Tongue (tissue), 2 donors: ENCODE data around the gene ERAL1. TPM values are rescaled to one million over a fixed set of nuclear protein-coding genes. Genes with fewer than 3 reads are reported as not detected.
A peak's percentile ranks its signal among the peaks of the same experiment; 100 is the strongest.
"Not testable (repeated sequence)": the region's sequence is repeated elsewhere in the genome, so short reads cannot be mapped to it uniquely, and the experiment has no call there.

ENCODE experiments used
- DNase-seq: peaks from one replicate; pipeline ENCODE4 v3.0.0-alpha.2; 2015
- total RNA-seq: library from RNA; depleted of rRNA; stranded (reverse); fragments of >200 nt; gene quantifications from one replicate; pipeline ENCODE4 v1.2.3, GENCODE V29; 2014

ERAL1 gene
- total RNA-seq = 30.4 TPM

DNA sequence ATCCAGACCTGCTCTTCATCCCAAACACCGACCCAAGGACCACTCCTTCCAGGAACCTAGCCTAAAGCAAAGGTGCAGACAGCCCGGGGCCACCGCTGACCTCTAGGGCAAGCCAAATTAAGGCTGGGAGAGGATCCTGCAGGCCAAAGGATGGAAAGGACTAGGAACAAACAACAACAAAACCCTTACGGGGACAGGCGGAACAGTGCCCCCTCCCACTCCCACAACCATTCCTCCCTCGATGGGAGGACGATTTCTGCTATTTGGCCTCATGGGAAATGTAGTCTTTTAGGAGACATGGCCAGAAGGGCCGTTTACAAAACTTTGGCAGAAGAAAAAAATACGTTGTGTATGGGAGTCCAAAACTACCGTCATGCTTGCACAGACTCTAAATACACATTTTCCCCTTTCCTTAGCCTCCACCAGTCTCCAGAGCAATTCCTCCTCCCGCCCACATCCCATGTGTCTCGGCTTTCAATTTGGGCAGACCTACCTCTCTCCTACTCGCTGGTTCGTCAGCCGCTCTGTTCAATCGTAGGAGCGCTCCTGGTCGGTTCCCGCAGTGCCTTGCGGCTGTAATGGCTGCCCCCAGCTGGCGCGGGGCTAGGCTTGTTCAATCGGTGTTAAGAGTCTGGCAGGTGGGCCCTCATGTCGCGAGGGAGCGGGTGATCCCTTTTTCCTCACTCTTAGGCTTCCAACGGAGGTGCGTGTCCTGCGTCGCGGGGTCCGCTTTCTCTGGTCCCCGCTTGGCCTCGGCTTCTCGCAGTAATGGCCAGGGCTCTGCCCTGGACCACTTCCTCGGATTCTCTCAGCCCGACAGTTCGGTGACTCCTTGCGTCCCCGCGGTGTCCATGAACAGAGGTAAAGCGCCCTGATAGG is at the start of gene ERAL1:
ERAL1 (plus strand) TSS at position 560 of the 879 bp plus-strand sequence; CDS start at position 579, 19 bp downstream.
- DNase-seq = peak; percentile 96

DNA sequence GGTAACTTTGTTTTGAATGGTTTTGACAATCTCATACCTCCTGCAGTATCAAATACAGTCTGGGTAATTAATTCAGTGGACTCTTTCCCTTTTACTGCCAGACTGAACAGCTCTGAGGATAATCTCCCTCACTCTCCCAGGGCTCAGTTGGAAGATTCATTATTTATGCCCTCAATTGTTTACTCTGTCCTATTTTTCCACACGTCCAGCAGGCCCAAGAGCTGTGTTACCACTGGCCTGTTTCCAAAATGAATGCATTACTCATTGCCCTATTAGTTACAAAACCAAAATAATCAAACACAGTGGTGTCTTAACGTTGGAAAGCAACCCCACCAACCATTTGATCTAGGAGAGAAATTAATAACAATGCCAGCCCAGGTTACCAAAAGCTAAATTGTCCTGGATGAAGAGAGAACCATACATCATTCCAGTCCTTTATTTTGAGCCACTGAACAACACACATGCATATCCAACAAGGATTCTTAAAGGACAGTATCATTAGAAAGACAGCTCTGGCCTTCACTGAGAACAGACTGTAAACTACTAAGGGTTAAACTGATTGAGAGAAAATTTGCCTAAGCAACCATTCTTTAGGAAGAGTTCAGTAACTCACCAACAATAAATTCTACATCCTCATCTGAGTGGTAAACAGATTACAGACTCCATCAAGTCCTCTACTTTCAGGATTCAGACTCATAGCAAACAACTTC is 46.7 kb upstream of the ERAL1 start:
- peak; percentile 32 for DNase-seq

DNA sequence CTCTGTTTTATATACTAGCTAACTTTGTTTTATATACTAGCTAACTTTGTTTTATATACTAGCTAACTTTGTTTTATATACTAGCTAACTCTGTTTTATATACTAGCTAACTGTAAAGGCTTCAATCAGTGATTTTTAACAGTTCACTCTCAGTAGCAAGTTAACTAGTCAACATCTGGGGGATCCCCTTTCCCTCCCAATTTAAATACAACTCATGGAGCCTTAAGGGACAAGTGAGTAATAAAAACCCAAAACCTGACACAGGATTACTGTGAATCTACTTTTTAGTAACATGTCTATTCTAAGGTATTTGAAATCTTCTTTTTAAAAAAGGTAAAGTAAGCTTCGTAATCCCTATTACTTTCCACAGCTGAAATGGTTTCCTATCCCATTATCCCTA is 44.4 kb upstream of the ERAL1 start:
- DNase-seq = no peak

DNA sequence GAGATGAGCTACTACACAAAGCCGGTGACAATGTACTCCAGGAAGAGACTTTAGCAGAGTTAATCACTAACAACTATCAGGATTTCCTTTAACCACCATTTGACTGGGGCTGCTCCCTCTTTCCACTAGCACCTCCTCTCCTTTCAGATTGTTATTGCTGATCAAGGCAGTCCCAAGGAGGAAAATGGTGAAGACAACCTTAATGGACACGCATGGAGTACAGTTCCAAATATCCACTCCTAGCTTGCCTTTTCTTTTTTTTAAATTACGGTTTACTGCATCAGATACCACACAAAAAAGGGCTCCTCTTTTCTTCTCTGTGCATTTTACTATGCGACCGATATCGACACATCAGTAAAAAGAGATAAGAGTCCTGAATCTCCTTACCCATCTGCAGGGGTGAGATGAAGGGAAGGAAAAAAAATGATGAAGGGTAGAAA is 43.1 kb upstream of the ERAL1 start:
- peak; percentile 26 for DNase-seq

DNA sequence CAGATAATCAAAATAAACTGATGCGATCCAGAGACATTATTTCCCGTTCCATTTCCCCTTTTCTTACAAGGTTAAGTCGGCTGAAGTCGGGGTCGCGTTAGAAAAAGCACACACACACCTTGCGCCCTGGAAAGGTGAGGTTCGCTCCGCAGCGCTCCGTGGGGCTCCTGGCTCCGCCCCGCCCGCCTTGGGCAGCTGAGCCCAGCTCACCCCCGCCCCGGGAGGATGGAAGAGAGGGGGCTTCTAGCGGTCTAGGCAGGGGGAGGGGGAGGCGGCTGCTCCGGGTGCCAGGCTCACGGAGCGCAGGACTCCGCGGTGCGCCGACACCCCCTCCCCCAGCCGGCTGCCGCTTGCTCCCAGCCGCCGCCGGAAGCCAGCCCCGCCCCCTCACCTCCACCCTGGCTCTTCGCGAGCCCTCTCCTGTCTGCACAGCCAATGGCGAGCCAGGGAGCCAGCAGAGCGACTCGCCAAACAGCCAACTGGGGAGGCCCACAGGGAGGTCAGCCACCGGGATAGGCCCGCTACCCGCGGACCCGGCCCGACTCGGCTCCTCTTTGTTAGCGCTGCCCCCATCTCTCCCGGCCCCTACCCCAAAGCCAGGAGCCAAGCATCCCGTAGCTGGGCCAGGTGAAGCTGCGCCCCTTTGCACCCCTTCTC is 42.6 kb upstream of the ERAL1 start:
- peak; percentile 98 for DNase-seq

DNA sequence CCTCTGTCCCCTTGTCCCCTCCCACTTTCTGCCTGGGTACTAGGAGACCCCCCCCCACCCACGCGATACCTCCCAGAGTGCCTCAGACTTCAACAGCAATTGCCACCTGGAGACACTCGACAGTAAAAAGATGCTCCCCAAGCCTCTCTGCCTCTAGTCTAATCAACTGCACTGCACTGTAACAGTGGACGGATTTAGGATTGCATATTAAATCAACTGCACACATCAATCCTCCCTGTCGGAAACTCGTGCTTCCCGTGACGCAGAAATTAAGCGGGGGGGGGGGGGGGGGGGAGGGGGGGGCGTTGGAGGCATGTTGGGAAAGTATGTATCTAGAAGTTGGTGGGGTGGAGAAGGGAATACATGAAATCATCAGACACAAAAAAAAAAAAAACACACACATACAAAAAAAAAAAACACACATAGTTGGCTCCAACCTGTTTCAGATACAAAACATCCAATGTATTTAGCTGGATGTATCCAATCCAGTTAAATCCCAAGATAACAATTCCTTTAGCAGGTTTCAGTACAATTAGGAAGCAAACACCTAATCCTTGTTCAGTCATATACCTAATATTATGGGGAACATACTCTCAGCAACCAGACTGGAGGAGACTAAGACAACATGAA is 42.0 kb upstream of the ERAL1 start:
- peak; percentile 5 for DNase-seq

DNA sequence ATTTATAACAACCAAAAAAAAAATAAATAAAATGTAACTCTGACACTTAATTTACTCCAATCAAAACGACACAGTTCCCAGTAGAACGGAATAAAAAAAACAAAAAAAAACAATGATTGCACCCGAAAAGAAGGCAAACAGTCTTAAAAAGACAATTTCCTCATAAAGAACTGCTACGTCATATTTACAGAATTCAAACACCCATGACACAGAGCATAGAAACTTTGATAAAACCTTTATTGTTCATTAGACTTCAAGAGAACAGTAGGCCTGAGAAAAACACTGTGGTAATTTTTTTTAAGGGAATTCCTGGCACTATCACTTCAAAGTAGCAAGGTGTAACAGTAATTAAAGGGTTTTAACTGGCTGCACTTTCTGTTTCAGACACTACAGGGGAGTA is 38.3 kb upstream of the ERAL1 start:
- no peak for DNase-seq

DNA sequence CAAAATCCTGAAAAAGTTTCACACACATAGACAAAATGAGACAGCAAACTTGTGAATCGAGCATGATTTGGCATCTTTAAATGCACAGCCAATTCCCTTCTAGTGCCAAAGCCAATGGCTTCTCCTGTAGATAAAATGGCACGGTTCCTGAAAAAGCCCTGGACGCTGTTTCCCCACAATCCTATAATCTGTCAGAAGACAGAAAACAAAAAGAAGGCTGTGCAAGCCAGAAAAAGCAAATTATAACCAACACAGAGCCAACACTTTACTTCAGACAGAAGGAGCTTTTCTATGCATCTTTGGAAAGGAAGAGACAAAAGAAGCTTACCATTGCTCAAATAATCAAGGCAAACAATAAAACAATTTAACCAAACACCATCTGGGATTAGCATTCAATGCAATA is 36.0 kb upstream of the ERAL1 start:
- no peak for DNase-seq

DNA sequence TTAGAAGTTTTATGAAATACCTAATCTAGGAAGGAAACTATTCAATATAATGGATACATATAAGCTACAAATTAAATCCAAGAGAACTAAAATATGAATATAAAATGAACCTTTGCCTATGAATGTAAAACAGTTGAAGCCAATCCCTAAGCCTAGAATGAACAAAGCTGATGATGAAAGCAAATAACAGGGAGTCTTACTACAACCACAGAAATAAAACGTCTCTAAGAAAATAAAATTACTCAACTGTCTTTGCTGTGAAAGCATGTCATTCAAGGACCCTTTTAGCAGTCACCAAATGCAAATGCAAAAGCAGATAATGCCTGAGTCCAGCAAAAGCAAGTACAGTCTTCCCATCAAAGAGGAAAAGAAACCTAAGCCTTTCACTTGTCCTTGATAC is 35.2 kb upstream of the ERAL1 start:
- DNase-seq = no peak

DNA sequence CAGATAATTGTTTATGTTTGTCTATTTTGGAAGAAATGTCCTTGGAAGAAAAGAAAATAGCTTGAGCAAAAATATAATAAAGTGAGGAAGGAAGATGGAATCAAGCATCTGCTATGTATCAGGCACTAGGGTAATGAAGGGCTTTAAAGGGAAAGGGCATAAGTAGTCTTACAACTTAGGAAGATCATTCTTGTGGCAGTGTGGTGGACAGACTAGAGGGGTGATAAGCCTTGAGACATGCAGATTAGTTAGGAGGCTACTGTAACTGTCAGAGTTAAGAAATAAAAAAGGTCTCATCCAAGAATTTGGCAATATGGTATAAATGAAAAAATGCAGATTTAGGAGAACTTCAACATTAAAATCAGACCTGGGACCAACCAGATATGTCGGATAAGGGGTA is 27.1 kb upstream of the ERAL1 start:
- no peak for DNase-seq

DNA sequence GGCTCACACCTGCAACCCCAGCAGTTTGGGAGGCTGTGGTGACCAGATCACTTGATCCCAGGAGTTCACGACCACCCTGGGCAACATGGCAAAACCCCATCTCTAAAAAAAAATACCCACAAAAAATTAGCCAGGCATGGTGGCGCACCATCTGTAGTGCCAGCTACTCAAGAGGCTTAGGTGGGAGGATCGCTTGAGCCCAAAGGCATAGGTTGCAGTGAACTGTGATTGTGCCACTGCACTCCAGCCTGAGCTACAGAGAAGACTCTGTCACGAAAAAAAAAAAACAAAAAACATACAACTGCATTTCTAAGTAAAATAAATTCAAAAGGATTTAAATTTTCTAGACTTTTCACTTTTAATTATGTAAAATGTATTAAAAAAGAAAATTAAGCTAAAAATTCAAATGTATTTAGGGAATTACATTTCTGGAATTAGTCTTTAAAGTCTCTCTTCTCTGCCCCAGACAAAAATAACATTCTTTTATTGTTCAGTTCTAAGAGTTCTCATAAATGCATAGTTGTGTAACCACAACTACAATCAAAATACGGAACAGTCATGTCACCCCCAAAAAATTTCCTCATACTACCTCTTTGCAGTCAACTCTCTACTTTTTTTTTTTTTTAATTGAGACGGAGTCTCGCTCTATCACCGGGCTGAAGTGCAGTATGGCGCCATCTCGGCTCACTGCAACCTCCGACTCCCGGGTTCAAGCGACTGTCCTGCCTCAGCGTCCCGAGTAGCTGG is 26.3 kb upstream of the ERAL1 start:
- no peak for DNase-seq

DNA sequence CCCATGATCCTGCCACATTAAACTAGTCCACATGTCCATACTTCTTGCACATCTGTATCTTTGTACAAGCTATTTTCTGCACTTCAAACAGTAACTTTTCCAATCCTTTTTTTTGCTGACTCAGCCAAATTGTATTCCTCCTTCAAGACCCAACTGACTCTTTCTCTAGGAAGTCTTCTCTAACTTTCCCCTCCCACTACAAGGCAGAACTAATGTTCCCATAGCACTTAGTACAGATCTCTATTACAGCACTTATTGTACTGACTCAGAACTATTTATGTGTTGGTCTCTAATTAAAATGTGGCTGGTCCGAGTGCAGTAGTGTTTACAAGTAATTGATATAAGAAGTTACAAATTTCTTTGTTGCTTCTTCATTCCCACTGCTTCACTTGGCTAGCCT is 20.4 kb upstream of the ERAL1 start:
- no peak for DNase-seq

DNA sequence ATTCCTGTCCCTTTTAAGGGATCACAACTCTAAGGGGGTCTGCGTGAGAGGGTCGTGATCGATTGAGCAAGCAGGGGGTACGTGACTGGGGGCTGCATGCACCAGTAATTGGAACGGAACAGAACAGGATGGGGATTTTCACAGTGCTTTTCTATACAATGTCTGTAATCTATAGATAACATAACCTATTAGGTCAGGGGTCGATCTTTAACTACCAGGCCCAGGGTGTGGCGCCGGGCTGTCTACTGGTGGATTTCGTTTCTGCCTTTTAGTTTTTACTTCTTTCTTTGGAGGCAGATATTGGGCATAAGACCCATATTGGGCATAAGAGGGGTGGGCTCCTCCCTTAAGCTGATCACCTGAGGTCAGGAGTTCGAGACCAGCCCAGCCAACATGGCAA is 18.3 kb upstream of the ERAL1 start:
- not testable (repeated sequence) for DNase-seq

DNA sequence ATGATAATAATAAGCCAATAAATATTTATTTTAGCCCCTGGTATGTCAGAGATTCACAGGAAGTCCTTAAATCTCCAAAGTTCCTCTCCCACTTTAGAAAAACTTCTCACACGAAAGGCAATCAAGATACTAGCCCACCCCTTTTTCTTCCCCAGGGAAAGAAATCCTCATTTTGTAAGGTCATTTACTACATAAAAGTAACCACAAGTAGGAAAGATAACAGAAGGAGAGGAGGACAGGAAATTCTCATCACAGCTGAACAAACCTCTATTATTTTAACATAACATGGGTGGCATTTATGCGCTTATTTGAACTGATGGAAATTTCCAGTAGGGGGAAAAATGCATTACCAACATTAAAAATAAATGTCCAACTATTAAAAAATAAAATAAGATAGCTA is 15.6 kb upstream of the ERAL1 start:
- DNase-seq = no peak

DNA sequence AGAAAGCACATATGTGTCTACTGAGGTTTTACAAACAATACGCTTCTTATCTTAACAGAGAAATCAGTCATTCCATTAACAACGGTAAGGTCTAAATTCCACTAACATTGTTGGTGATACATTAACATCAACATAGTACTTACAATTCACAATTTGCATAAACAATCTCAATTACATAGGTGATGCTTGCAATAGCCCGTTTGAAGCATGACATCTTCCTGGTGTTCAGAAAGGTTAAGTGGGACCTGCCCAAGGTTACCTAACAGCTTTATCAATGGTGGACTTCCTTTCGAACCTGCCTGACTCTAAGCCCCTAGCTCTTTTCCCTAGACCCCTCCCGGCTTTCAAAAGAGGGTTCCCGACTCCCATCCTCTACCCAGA is 12.9 kb upstream of the ERAL1 start:
- no peak for DNase-seq

DNA sequence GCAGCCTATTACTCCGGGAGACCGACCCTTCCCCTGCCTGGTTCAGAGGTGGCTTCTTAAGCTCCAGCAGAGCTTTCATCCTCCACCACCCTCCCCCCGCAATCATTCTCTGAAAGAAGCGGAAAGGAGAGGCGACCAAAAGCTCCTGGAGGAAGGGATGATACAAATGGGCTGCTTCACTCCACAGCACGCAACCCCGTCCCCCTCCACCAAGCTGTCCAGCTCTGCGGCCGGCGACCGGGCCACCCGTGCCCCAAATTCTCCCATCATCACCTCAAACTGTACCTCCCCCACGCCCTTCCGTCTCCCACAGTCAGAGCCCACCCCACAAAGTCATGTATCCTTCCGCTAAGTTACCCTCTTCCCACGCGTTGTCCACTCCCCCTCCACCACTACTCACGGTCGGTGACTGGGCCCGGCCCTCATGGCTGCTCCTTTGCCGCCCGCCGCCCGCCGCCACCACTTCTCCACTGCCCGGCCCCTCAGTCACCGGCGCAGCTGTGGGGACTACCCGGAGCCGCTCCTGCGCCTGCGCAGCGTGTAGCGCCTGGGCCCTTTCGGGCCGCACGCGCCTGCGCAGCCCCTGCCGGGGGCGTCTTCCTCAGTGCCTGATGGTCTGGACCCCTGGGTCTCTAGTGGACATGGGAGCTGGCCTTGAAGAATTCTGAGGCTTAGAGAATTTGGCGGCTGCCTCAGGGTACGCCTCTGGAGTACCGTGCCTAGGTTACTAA is 12.4 kb upstream of the ERAL1 start, which contains the start of gene FAM222B:
FAM222B (minus strand) TSS at position 509 of the 731 bp plus-strand sequence. CDS start 76,123 bp downstream, outside the sequence.
- DNase-seq = peak; percentile 95

DNA sequence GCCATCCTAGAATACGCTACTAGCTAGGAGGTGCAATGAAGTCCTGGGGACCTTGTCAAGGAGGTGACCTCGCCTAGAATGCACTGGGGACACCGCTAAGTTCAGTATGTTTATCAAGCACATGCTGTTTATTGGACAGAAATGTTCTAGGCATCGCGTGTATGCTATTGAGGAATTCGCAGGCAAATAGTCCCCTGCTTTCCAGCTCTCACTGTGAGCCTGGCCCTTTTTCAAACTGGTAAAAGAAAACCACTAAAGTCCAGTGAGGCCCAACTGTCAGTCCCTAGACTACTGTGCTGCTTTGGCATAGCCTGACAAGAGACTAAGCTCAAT is 11.0 kb upstream of the ERAL1 start:
- DNase-seq = no peak

DNA sequence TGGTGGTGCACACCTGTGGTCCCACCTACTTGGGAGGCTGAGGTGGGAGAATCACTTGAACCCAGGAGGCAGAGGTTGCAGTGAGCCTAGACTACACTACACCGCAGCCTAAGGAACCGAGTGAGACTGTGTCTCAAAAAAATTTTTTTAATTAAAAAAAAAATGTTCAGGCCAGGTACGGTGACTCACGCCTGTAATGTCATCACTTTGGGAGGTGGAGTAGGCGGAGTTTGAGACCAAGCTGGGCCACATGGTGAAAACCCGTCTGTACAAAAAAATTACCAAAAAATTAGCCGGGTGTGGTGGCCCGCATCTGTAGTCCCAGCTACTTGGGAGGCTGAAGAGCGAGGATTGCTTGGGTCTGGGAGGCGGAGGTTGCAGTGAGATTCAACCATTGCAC is 8.6 kb upstream of the ERAL1 start:
- DNase-seq = no peak

DNA sequence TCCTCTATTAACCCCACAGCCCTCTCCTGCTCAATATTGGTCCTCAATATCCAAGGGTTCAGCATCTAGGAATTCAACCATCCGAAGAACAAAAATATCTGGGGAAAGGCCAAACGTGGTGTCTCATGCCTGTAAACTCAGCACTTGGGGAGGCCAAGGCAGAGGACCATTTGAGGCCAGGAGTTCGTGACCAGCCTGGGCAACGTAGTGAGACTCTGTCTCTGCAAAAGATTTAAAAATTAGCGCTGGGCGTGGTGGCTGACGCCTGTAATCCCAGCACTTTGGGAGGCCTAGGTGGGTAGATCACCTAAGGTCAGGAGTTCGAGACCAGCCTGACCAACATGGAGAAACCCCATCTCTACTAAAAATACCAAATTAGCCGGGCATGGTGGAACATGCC is 8.1 kb upstream of the ERAL1 start:
- DNase-seq = not testable (repeated sequence)

DNA sequence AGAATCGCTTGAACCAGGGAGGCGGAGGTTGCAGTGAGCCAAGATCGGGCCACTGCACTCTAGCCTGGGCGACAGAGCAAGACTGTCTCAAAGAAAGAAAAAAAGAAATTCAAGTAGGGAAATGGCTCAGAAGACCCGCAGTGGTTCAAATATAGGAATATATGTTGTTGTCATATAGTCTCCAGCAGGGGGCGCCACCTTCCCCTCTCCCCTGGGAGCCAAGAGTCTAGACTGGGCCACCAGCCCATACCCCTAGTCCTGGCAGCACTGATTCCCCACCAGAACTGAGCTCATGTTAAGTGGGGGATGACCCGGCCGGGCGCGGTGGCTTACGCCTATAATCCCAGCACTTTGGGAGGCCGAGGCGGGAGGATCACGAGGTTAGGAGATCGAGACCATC is 6.1 kb upstream of the ERAL1 start:
- not testable (repeated sequence) for DNase-seq

DNA sequence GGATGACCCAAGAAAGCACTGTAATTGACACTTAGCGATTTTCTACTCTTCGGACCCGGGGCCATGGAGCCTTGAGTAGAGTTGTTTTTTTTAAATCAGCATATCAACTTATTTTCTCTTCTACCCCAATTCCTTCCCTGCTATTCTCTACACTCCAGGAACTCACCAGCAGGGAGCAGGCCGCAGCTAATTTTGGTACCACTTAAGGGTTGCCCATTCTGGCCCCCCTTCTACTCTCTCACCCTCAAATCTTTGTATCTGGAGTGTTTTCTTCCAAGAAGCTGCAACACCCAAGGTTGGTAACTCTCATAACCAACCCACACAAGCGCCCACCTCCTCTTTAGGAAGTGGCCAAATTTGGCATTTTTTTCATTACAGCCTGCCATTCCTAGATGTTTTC is 5.5 kb upstream of the ERAL1 start:
- no peak for DNase-seq
